Nephron (organoid): ENCODE results near the gene MBNL3.
"Not testable (repeated sequence)": the region's sequence is repeated elsewhere in the genome, so short reads cannot be mapped to it uniquely, and the experiment has no call there.

ENCODE experiments used
- H3K27ac Mint-ChIP-seq, 3 experiments: 2 replicates each; pipeline ENCODE4 v1.8.0; 2020; ENCODE audit warnings: mixed read lengths in 3 of 3, mild to moderate bottlenecking in 2 of 3, moderate library complexity in 1 of 3
- H3K27me3 Mint-ChIP-seq: 2 replicates; pipeline ENCODE4 v1.8.0; 2021; ENCODE audit warnings: low read depth, mild to moderate bottlenecking, moderate library complexity, mixed read lengths
- H3K36me3 Mint-ChIP-seq: 2 replicates; pipeline ENCODE4 v1.8.0; 2020; ENCODE audit warnings: low read depth, mixed read lengths
- H3K4me1 Mint-ChIP-seq: 2 replicates; pipeline ENCODE4 v1.8.0; 2020; ENCODE audit warnings: mixed read lengths
- H3K4me3 Mint-ChIP-seq, 3 experiments: 2 replicates each; pipeline ENCODE4 v1.8.0; 2020; ENCODE audit warnings: mild to moderate bottlenecking in 3 of 3, mixed read lengths in 3 of 3, moderate library complexity in 2 of 3
- H3K9me3 Mint-ChIP-seq: 2 replicates; pipeline ENCODE4 v1.8.0; 2020; ENCODE audit warnings: mixed read lengths
- TF ChIP-seq, protein P1 (sequence below), 3 experiments: fragments of 200-600 bp; sonication (generic); IDR thresholded peaks; one replicate each; pipeline ENCODE4 v1.5.0; 2021; ENCODE audit warnings: antibody characterized with exemption in 3 of 3; ENCODE audit not compliant: unreplicated experiment in 3 of 3

Gene MBNL3

DNA sequence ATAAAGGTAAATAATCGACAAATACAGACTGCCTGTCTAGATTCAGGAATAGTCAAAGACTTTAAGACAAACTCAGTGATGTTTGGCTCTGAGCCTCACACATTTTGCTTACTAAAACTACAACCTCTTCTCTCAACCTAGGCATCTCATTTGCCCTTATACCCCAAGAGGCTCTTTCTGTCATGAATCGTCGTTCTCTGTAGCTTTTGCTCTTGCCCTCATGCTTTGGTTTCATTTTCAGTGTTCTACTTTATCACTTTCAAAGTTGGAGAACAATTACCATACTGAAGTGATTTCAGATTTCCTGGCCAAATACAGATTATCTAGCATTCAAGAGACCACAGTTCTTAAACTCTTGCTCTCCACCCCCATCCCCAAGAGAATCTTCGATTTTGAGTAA is 155.5 kb downstream of the MBNL3 start:
- Mint-ChIP-seq H3K27me3 (no peaks in the 10 kb centered on the region), H3K9me3 (peaks cover 3% of the 10 kb centered on the region), H3K4me3 (no peak overlapping the region), H3K4me1 (no peaks in the 10 kb centered on the region), H3K27ac (no peak overlapping the region), H3K36me3 (no peaks in the 10 kb centered on the region)
- TF ChIP-seq, protein P1, sequence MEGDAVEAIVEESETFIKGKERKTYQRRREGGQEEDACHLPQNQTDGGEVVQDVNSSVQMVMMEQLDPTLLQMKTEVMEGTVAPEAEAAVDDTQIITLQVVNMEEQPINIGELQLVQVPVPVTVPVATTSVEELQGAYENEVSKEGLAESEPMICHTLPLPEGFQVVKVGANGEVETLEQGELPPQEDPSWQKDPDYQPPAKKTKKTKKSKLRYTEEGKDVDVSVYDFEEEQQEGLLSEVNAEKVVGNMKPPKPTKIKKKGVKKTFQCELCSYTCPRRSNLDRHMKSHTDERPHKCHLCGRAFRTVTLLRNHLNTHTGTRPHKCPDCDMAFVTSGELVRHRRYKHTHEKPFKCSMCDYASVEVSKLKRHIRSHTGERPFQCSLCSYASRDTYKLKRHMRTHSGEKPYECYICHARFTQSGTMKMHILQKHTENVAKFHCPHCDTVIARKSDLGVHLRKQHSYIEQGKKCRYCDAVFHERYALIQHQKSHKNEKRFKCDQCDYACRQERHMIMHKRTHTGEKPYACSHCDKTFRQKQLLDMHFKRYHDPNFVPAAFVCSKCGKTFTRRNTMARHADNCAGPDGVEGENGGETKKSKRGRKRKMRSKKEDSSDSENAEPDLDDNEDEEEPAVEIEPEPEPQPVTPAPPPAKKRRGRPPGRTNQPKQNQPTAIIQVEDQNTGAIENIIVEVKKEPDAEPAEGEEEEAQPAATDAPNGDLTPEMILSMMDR (IDR thresholded peaks at IDR 0.05; ENCODE audit: unreplicated experiment in 3 of 3): no peak

DNA sequence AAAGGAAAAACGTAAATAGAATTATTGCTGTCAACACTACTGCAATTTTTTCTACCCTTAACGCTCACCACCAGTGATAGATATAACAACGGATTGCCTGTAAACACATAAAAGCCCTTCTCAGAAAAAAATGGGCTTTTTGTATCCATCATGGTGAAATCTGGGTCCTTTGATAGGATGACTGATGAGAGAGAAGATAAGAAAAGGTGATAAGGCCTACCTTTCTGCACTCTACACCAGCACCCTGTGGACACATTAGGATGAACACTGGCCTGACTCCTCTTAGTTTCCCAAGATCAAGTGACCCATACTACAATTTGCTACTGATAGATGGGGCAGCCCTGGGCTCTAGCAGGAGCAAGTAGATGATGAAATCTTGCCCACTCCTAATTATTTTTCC is 157.3 kb downstream of the MBNL3 start:
- Mint-ChIP-seq H3K4me1 (no peaks in the 10 kb centered on the region), H3K9me3 (peaks cover 13% of the 10 kb centered on the region), H3K4me3 (no peak overlapping the region), H3K27ac (no peak overlapping the region), H3K36me3 (no peaks in the 10 kb centered on the region), H3K27me3 (no peaks in the 10 kb centered on the region)
- TF ChIP-seq, protein P1 (IDR thresholded peaks at IDR 0.05; ENCODE audit: unreplicated experiment in 3 of 3): no peak

GRCh38 chrX:132331000-132331399 is 157.8 kb downstream of the MBNL3 start:
- Mint-ChIP-seq H3K9me3 (peaks cover 13% of the 10 kb centered on the region), H3K36me3 (no peaks in the 10 kb centered on the region), H3K27me3 (no peaks in the 10 kb centered on the region), H3K27ac (no peak overlapping the region), H3K4me1 (no peaks in the 10 kb centered on the region), H3K4me3 (no peak overlapping the region)
- TF ChIP-seq, protein P1 (IDR thresholded peaks at IDR 0.05; ENCODE audit: unreplicated experiment in 3 of 3): no peak

DNA sequence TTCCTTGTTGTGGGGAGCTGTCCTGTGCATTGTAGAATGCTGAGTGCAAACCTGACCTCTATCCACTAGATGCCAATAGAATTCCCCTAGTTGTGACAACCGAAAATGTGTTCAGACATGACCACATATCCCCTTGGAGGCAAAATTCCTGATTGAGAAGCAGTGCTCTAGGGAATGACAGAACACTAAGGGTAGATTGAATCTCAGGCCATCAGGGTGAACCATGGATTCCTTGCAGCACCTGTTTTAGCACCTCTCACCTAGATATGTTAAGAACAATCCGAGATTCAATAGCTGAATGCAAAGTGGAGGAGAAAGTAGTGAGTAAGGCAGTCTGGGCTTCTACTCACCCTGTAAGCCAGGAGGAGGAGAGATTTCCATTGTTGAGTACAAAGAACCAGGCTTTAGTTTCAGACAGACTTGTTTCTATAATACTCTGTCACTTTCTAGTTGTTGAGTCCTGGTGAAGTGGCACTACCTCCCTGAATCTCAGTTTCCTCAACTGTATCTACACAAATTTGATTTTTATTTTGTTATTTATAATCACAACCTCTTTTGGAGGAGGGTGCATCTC is 158.6 kb downstream of the MBNL3 start:
- Mint-ChIP-seq H3K4me3 (no peak overlapping the region), H3K27me3 (no peaks in the 10 kb centered on the region), H3K36me3 (no peaks in the 10 kb centered on the region), H3K9me3 (peaks cover 13% of the 10 kb centered on the region), H3K27ac (no peak overlapping the region), H3K4me1 (no peaks in the 10 kb centered on the region)
- TF ChIP-seq, protein P1 (IDR thresholded peaks at IDR 0.05; ENCODE audit: unreplicated experiment in 3 of 3): no peak

- not testable (repeated sequence) for H3K4me1 Mint-ChIP-seq, H3K4me3 Mint-ChIP-seq, H3K36me3 Mint-ChIP-seq, H3K27me3 Mint-ChIP-seq, H3K27ac Mint-ChIP-seq
- H3K9me3 Mint-ChIP-seq: peaks cover 22% of the 10 kb centered on the region
Measured at GRCh38 chrX:132326960-132327359, 161.9 kb downstream of the MBNL3 start.
